GM20000 (cell line): ENCODE measurements around the gene FREY1.

Experiments used
- DNase-seq: peaks from one replicate; pipeline ENCODE4 v3.0.0; 2012; ENCODE audit warnings: low spot score
- CTCF ChIP-seq: IDR thresholded peaks from 2 replicates; pipeline ENCODE4 v1.5.1; 2012; ENCODE audit warnings: mild to moderate bottlenecking, control low read depth; ENCODE audit errors: extremely low read depth, missing control alignments

The FREY1 gene

GRCh38 chr11:45871638-45872037, 35.4 kb downstream of the FREY1 start:
- DNase-seq, result no peak
- no peak for TF ChIP-seq CTCF

- no peak for TF ChIP-seq CTCF
Measured at GRCh38 chr11:45870706-45871105, 36.4 kb downstream of the FREY1 start.

GRCh38 chr11:45869551-45869950, 37.5 kb downstream of the FREY1 start:
- DNase-seq, result no peak
- no peak for TF ChIP-seq CTCF

More at GRCh38 chr11:45870706-45871105, 36.4 kb downstream of the FREY1 start:
- no peak for DNase-seq

- TF ChIP-seq CTCF, result no peak
- no peak for DNase-seq
Measured at GRCh38 chr11:45864041-45864440, 43.0 kb downstream of the FREY1 start.

GRCh38 chr11:45860764-45861510, 46.1 kb downstream of the FREY1 start:
- TF ChIP-seq CTCF, result no peak
- no peak for DNase-seq

- TF ChIP-seq CTCF, result no peak
- no peak for DNase-seq
Measured at GRCh38 chr11:45860348-45860747, 46.7 kb downstream of the FREY1 start.

GRCh38 chr11:45859661-45860140, 47.4 kb downstream of the FREY1 start:
- no peak for DNase-seq
- TF ChIP-seq CTCF, result no peak
